ENCODE data around the gene SCARB1.

SCARB1 gene

GRCh38 chr12:124865728-124866127 lies 2.1 kb upstream of the SCARB1 start:
- DNase-seq, result no peak

- DNase-seq, result no peak
These were observed 675 bp upstream of the SCARB1 start for GRCh38 chr12:124864326-124864752.

GRCh38 chr12:124862768-124863415 lies 772 bp downstream of the SCARB1 start:
- peak in 36 of 51 donors; percentile 22 to 74 (median 44) for DNase-seq

DNA sequence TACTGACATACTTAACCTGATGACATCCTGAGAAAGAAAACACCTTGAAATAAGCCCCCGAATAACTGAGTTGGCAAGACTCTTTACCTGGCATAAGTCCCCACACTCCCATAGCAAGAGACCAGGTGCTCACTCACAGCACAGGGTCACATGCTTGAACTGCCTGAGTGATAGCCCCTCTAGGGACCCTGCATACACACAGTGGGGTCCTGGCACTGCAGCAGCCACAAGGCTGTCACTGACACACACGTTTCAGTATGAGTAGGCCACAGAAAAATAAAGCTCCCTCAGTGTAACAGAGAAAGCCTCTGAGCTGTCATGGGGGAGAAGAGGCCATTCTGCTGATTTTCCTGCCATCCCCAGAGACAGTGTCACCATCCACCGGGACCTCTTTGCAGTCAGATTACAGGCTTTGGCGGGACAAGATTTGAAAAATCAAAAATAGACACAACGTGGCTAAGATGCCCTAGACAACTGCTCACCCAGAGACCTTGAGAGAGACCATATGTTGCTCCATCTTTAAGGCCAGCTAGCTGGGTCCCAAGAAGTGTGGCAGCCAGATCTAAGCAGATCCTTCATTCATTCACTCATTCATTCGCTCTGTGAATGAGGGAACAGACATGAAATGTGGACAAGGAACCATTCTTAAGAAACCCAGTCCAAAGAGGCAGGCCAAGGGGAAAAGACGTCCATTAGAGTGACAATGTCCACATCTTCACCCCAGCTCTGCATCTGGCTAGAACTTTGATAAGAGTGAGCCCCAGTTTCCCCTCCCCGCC lies 1.6 kb downstream of the SCARB1 start:
- peak in 2 of 51 donors; percentile 57 to 59 for DNase-seq

- DNase-seq, result peak in 49 of 51 donors; percentile 14 to 94 (median 78)
These were observed 2.2 kb downstream of the SCARB1 start for GRCh38 chr12:124861492-124861891.

GRCh38 chr12:124857921-124858461 lies 5.7 kb downstream of the SCARB1 start:
- no peak for DNase-seq

DNA sequence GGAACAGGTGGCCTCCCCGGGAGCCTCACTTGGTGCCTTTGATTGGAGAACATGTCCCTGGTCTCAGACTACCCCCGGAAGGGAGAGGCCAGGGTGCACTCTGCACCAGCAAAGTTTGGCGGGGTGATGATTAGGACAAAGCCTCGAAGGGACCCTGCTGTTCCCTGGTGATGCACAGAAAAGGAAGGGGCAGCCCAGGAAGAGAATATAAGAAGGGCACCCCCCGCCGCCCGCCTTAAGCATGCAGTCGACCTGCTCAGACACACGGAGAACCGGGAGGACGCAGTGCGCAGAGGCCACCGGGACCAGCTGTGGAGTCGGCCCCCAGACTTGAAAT lies 6.9 kb downstream of the SCARB1 start:
- no peak for DNase-seq

- DNase-seq, result peak in 1 of 51 donors; percentile 18
These were observed 7.4 kb downstream of the SCARB1 start for GRCh38 chr12:124856132-124856841.

GRCh38 chr12:124855275-124855957 lies 8.2 kb downstream of the SCARB1 start:
- DNase-seq, result no peak

DNA sequence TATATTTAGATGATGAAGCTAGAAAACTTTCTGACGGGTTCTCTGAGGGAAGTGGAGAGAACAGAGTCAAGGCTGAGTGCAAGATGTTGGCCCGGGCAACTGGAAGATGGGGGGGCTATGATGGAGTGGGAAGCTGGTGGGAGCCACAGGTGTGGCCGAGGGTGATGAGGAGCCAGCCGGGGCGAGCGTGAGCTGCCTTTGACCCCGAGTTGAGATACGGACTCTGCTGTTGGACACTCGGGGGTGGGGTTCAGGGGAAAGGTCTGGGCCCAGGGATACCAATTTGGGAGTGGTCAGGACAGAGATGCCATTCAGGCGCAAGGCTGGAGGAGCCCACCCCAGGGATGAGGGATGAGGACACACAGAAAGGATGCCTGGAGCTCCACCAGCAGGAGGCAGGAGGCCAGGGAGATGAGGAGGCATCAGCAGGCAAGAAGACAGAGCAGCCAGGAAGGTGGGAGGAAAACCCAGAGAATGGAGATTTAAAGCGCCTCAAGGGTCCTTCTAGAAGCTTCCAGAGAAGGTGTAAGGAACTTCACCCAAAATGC lies 9.0 kb downstream of the SCARB1 start:
- DNase-seq, result no peak

- no peak for DNase-seq
These were observed 9.7 kb downstream of the SCARB1 start for GRCh38 chr12:124853781-124854636.

DNA sequence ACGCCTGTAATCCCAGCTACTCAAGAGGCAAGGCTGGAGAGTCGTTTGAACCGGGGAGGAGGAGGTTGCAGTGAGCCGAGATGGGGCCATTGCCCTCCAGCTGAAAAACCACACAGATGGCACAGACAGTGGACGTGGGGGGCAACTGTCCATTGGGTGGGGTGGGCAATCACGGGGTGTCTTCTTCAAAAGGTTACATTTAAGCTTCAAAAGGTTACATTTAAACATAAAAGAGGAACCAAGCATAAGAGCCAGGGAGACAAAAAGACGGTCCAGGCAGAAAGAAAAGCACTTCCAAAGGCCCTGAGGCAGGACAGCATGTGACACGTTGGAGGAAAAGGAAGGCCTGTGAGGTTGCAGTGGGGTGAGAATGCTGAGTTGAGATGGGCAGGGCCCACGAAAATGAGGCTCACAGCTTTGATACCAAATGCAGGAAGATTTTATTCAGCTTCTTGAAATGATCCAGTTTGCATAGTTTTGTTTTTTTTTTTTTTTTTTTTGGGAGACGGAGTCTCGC lies 10.7 kb downstream of the SCARB1 start:
- no peak for DNase-seq

DNA sequence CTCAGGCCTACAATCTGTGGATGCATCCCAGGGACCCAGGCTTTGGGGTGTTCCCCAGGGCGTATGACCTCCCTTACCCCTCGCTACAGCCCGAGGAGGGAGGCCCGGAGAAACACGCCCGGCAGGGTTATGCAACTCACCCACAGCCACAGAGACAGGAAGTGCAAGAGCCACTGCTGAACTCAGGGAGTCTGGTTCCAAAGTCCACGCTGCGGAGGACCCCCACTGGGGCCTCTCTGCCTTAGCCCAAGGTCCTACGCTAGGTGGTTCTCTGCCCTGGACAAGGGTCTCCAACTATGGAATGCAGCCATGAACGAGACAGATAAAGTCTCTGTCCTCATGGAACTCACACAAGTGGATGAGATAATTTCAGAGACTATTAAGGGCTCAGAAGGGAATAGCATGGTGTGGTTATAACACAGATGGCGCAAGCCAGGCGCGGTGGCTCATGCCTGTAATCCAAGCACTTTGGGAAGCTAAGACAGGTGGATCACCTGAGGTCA lies 11.3 kb downstream of the SCARB1 start:
- peak in 18 of 51 donors; percentile 9 to 41 (median 24) for DNase-seq

GRCh38 chr12:124851342-124851741 lies 12.3 kb downstream of the SCARB1 start:
- DNase-seq, result no peak

- DNase-seq, result no peak
These were observed 14.3 kb downstream of the SCARB1 start for GRCh38 chr12:124849382-124849781.

DNA sequence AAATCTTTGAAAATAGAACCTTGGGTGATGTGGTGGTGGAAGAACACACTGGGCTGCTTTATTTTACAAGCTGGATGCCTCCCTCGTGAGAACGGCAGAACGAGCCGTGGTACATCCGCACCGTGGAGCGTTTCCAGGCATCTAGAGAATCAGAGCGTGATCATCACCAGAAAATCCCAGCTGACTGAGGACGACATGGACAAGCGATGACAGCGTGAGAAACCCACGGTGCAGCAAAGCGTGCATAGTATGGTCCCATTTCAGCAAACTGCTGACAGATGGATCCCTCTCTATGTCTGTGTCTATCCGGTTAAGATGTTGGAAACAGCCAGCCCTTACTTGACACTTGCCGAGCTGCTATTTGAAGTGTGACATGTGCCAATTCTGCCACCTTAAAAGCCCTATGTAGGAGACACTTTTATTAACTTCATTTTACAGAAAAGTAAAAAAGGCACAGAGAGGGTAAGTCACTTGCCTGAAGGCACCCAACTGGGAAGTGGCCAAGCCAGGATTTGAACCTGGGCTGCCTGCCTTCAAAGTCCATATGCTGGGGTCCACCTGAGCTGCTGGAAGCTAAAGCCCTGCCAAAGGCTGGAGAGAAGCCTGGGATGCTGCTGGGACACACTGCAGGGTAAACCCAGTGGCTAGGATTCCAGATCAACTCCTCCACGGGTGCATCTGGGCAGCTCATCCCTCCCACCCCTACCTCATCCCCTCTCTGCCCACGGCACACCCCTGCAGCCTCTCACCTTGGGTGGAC lies 14.9 kb downstream of the SCARB1 start:
- peak in 10 of 51 donors; percentile 9 to 66 (median 28) for DNase-seq

GRCh38 chr12:124847113-124848074 lies 16.3 kb downstream of the SCARB1 start:
- peak in 47 of 51 donors; percentile 13 to 92 (median 65) for DNase-seq
